Mesenchymal stem cell (in vitro differentiated cells and primary cell): ENCODE data around the gene DLST.
A peak's percentile ranks its signal among the peaks of the same experiment; 100 is the strongest.
"Not testable (repeated sequence)": the region's sequence is repeated elsewhere in the genome, so short reads cannot be mapped to it uniquely, and the experiment has no call there.

Experiments
- DNase-seq: peaks from one replicate; pipeline ENCODE4 v3.0.0-alpha.2; 2013
- H2AFZ ChIP-seq: one replicate; pipeline ENCODE4 v1.6.1; 2013; ENCODE audit warnings: low read depth, mild to moderate bottlenecking, control low read depth, inconsistent platforms, low read length, moderate library complexity
- H2AK5ac ChIP-seq: 2 replicates; pipeline ENCODE4 v1.6.1; 2013; ENCODE audit warnings: low read length, moderate library complexity, mild to moderate bottlenecking, inconsistent platforms; ENCODE audit not compliant: severe bottlenecking
- H2BK120ac ChIP-seq: one replicate; pipeline ENCODE4 v1.6.1; 2013; ENCODE audit warnings: low read depth, mild to moderate bottlenecking, inconsistent platforms, low read length, moderate library complexity
- H2BK12ac ChIP-seq, 2 experiments: one replicate each; pipeline ENCODE4 v1.6.1; 2013; ENCODE audit warnings: inconsistent platforms in 2 of 2, low read length in 2 of 2, mild to moderate bottlenecking in 2 of 2, moderate library complexity in 2 of 2, control low read depth in 1 of 2
- H2BK15ac ChIP-seq: one replicate; pipeline ENCODE4 v1.6.1; 2013; ENCODE audit warnings: mild to moderate bottlenecking, low read depth, inconsistent platforms; ENCODE audit not compliant: poor library complexity, severe bottlenecking
- H2BK5ac ChIP-seq: 2 replicates; pipeline ENCODE4 v1.6.1; 2013; ENCODE audit warnings: low read depth, mild to moderate bottlenecking, low read length, control low read depth, inconsistent platforms; ENCODE audit not compliant: poor library complexity, severe bottlenecking
- H3K14ac ChIP-seq, 2 experiments: one replicate each; pipeline ENCODE4 v1.6.1; 2013; ENCODE audit warnings: inconsistent platforms in 2 of 2, low read length in 2 of 2, control low read depth in 1 of 2, mild to moderate bottlenecking in 1 of 2, moderate library complexity in 1 of 2
- H3K18ac ChIP-seq, 2 experiments: one replicate each; pipeline ENCODE4 v1.6.1; 2013; ENCODE audit warnings: inconsistent platforms in 2 of 2, low read length in 2 of 2, control low read depth in 1 of 2, low read depth in 1 of 2, mild to moderate bottlenecking in 1 of 2
- H3K23ac ChIP-seq, 2 experiments: one replicate each; pipeline ENCODE4 v1.6.1; 2013; ENCODE audit warnings: inconsistent platforms in 2 of 2, low read length in 2 of 2, mild to moderate bottlenecking in 2 of 2, moderate library complexity in 2 of 2, control low read depth in 1 of 2
- H3K27ac ChIP-seq: 2 replicates; pipeline ENCODE4 v1.5.1; 2013; ENCODE audit warnings: mild to moderate bottlenecking, moderate library complexity, low read length, control low read depth, inconsistent platforms; ENCODE audit not compliant: poor library complexity, severe bottlenecking
- H3K27me3 ChIP-seq, 2 experiments: 2 replicates each; pipeline versions ENCODE4 v1.6.1 to v1.7.0; 2013; ENCODE audit warnings: low read length in 2 of 2, mild to moderate bottlenecking in 2 of 2, moderate library complexity in 2 of 2, control low read depth in 1 of 2, inconsistent platforms in 1 of 2; ENCODE audit not compliant: control insufficient read depth in 1 of 2, insufficient read depth in 1 of 2
- H3K36me3 ChIP-seq, 2 experiments: 2 replicates each; pipeline versions ENCODE4 v1.6.1 to v1.7.0; 2013; ENCODE audit warnings: low read length in 2 of 2, control low read depth in 1 of 2, inconsistent platforms in 1 of 2, low read depth in 1 of 2, mild to moderate bottlenecking in 1 of 2; ENCODE audit not compliant: insufficient read depth in 2 of 2, control insufficient read depth in 1 of 2
- H3K4ac ChIP-seq, 2 experiments: one replicate each; pipeline ENCODE4 v1.6.1; 2013; ENCODE audit warnings: inconsistent platforms in 2 of 2, low read length in 2 of 2, mild to moderate bottlenecking in 2 of 2, moderate library complexity in 2 of 2, control low read depth in 1 of 2, low read depth in 1 of 2
- H3K4me1 ChIP-seq: 2 replicates; pipeline ENCODE4 v1.6.1; 2013; ENCODE audit warnings: low read depth, low read length, control low read depth; ENCODE audit not compliant: control insufficient read depth, insufficient read depth
- H3K4me2 ChIP-seq: 2 replicates; pipeline ENCODE4 v1.6.1; 2013; ENCODE audit warnings: low read length, mild to moderate bottlenecking, inconsistent platforms; ENCODE audit not compliant: poor library complexity, severe bottlenecking
- H3K4me3 ChIP-seq, 2 experiments: 2 replicates each; pipeline versions ENCODE4 v1.5.1 to v1.7.0; 2013; ENCODE audit warnings: low read length in 2 of 2, mild to moderate bottlenecking in 2 of 2, control low read depth in 1 of 2, low read depth in 1 of 2; ENCODE audit not compliant: insufficient read depth in 1 of 2
- H3K79me1 ChIP-seq: replicated peaks from 2 replicates; pipeline ENCODE4 v1.6.1; 2013; ENCODE audit warnings: mild to moderate bottlenecking, control low read depth, low read length, inconsistent platforms; ENCODE audit not compliant: poor library complexity, severe bottlenecking
- H3K9ac ChIP-seq: 2 replicates; pipeline ENCODE4 v1.7.0; 2013; ENCODE audit warnings: mild to moderate bottlenecking, low read length, moderate library complexity
- H3K9me3 ChIP-seq: 2 replicates; pipeline ENCODE4 v1.7.0; 2013; ENCODE audit warnings: mild to moderate bottlenecking, low read length; ENCODE audit not compliant: control insufficient read depth
- H4K8ac ChIP-seq: one replicate; pipeline ENCODE4 v1.6.1; 2013; ENCODE audit warnings: inconsistent platforms, mild to moderate bottlenecking, low read length, moderate library complexity
- H4K91ac ChIP-seq: one replicate; pipeline ENCODE4 v1.6.1; 2013; ENCODE audit warnings: mild to moderate bottlenecking, low read length, inconsistent platforms
- WGBS: methylation state at CpG from one replicate; pipeline ENCODE4 v1.1.7; 2013; ENCODE audit warnings: mixed read lengths; 5-methylcytosine and 5-hydroxymethylcytosine counted together

The DLST gene

DNA sequence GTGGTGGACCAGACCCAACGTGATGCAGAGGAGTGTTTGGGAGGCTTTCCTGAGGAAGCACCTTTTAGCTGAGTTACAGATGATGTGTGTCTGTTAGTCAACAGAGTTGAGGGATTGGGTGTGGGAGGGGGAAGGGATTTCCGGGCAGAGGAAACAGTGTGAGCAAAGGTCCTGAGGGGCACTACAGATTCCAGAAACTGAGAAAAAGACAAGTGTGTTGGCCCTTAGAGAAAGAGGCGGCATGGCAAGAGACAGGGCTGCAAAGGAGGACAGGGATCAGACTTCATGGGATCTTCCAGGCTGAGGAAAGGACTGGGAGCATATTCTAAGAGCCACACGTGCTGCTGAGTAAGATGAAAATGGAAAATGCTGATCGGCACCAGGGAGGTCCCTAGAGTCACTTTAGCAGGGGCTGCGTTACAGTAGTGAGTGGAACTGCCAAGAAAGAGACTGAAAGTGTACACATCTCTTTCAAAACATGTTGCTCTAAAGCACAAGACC is 50.7 kb downstream of the DLST start:
- Histone ChIP-seq H3K18ac (peak overlapping the region in 1 of 2 experiments; percentile 21), H4K8ac (no peak overlapping the region)
- WGBS = 42% methylated on average over 6 of the region's 6 CpGs

DNA sequence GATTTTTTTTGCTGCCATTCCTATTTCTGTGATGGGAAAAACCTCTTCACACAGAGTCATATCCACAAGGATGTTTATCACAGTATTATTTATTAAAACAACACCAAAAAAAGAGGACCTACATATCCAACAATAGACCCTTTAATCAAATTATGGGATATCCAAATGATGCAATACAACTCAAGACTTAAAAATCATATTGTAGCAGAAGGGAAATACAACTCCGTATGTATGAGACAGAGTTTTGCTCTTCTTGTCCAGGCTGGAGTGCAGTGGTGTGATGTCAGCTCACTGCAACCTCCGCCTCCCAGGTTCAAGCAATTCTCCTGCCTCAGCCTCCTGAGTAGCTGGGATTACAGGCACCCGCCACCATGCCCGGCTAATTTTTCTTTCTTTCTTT is 51.2 kb downstream of the DLST start:
- H2BK15ac ChIP-seq, H3K27ac ChIP-seq, H4K8ac ChIP-seq, H3K23ac ChIP-seq, H3K18ac ChIP-seq, H3K36me3 ChIP-seq, H2AFZ ChIP-seq, H3K79me1 ChIP-seq, H2BK5ac ChIP-seq, H3K9me3 ChIP-seq, DNase-seq, H2BK120ac ChIP-seq, H3K14ac ChIP-seq, H3K4me2 ChIP-seq, H3K27me3 ChIP-seq, H3K4me1 ChIP-seq, H3K4ac ChIP-seq, H2AK5ac ChIP-seq, H4K91ac ChIP-seq, H2BK12ac ChIP-seq: not testable (repeated sequence)
- WGBS = 85% methylated on average over 1 of the region's 4 CpGs
- peak overlapping the region in 1 of 2 experiments; percentile 57 for H3K4me3 ChIP-seq
- peak overlapping the region; percentile 64 for H3K9ac ChIP-seq

More for the DNA sequence above, 50.7 kb downstream of the DLST start:
- no peak for DNase-seq
- Histone ChIP-seq H3K36me3 (no peaks in the 10 kb centered on the region), H2BK5ac (no peak overlapping the region), H2BK15ac (no peak overlapping the region), H3K27ac (no peak overlapping the region), H3K4ac (no peak overlapping the region), H3K14ac (no peak overlapping the region), H3K4me2 (no peak overlapping the region), H4K91ac (no peak overlapping the region), H3K79me1 (no peaks in the 10 kb centered on the region), H2BK120ac (no peak overlapping the region), H2AFZ (no peak overlapping the region), H3K27me3 (peaks cover 0 to 3% of the 10 kb centered on the region in 2 experiments), H2AK5ac (no peak overlapping the region), H3K4me1 (no peaks in the 10 kb centered on the region), H3K9me3 (no peaks in the 10 kb centered on the region), H2BK12ac (no peak overlapping the region), H3K9ac (peak overlapping the region; percentile 64), H3K23ac (no peak overlapping the region), H3K4me3 (peak overlapping the region in 1 of 2 experiments; percentile 57)

DNA sequence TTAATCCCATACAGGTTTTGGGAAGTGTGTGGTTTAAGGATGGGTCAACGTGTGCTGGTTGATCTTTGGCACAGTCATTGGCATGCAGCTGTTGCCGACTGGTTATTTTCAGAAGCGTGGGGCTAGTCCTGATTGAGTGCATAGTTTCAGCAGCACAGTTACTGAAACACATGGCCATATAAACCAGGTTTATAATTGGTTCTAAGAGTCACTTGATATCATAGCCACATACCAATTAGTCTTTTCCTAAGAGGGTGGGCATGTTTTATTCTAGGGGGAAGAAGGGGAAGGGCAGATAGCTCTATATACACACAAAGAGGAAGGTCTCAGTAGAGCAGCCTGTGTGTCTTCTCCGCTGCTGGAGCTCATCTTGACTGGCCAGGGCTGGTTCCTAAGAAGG is 52.3 kb downstream of the DLST start:
- Histone ChIP-seq H3K9ac (no peak overlapping the region), H3K36me3 (no peaks in the 10 kb centered on the region), H3K4me3 (no peak overlapping the region), H3K79me1 (no peaks in the 10 kb centered on the region), H3K4ac (no peak overlapping the region), H3K27me3 (peaks cover 0 to 3% of the 10 kb centered on the region in 2 experiments), H3K27ac (no peak overlapping the region), H3K14ac (no peak overlapping the region), H2BK120ac (no peak overlapping the region), H4K91ac (no peak overlapping the region), H2BK5ac (no peak overlapping the region), H2BK12ac (no peak overlapping the region), H2AK5ac (no peak overlapping the region), H3K4me1 (peaks cover 1% of the 10 kb centered on the region), H3K23ac (no peak overlapping the region), H3K9me3 (no peaks in the 10 kb centered on the region), H2BK15ac (no peak overlapping the region), H3K4me2 (no peak overlapping the region), H2AFZ (no peak overlapping the region), H3K18ac (no peak overlapping the region), H4K8ac (no peak overlapping the region)
- DNase-seq = no peak
- WGBS = 88% methylated on average over 3 of the region's 4 CpGs

DNA sequence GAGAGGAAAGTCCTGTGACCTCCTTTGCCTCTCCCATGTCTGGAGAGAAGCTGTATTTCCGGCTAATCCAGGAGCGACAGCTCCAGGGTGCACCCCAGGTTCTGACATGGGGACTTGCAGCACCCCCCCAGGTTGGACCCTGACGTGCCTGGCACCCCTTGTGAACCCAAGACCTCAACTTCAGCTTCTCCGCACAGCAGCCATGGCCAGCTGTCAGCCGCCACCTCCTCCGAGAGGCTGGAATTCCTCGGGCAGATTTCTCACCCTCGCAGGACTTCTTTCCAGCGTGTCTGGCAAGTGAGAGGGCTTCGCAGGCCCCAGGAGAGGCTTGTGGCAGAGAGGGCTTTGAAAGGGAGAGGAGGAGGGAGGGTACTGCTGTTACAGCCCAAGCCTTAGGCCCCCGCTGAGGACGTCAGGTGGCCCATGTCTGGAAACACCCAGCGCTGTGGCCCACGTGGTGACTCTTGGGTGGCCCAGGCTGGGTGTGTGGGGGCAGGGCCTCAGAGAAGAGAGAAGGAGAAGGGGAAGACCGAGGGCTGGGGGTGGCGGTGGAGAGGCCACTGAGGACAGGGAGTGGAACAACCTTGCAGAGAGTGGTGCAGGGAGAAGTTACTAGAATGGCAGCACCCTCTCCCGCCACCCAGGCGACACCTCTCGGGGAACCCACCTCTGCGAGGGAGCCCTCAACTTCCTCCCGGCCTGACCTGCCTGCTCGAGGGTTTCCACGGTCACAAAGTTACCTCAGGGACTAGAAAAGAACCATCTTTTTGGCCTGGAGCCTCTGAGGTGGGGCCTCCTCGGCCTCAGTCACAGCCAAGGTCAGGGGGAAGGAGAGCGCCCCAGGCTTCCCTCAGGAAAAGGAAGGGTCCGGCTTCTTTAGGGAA is 53.0 kb downstream of the DLST start:
- H3K9me3 ChIP-seq = no peaks in the 10 kb centered on the region
- no peak for DNase-seq
- no peak overlapping the region for H3K4me3 ChIP-seq
- WGBS = 72% methylated on average over 26 of the region's 26 CpGs
- no peak overlapping the region for H4K91ac ChIP-seq
- no peak overlapping the region for H2AFZ ChIP-seq
- H3K14ac ChIP-seq = no peak overlapping the region
- H3K27ac ChIP-seq = no peak overlapping the region
- no peak overlapping the region for H2BK15ac ChIP-seq
- peak overlapping the region; percentile 37 to 55 for H2BK12ac ChIP-seq
- no peak overlapping the region for H3K23ac ChIP-seq
- H3K4me1 ChIP-seq = peaks cover 6% of the 10 kb centered on the region
- no peak overlapping the region for H3K4me2 ChIP-seq
- H3K18ac ChIP-seq = no peak overlapping the region
- H2BK120ac ChIP-seq = no peak overlapping the region
- H3K4ac ChIP-seq = no peak overlapping the region
- H2AK5ac ChIP-seq = no peak overlapping the region
- H3K9ac ChIP-seq = no peak overlapping the region
- H4K8ac ChIP-seq = peak overlapping the region; percentile 43
- H3K27me3 ChIP-seq = peaks cover 0 to 3% of the 10 kb centered on the region in 2 experiments
- H3K79me1 ChIP-seq = no peaks in the 10 kb centered on the region
- no peak overlapping the region for H2BK5ac ChIP-seq
- no peaks in the 10 kb centered on the region for H3K36me3 ChIP-seq
